Measurements from ENCODE around the gene WIPF1. TPM values are rescaled to one million over a fixed set of nuclear protein-coding genes. Genes with fewer than 3 reads are reported as not detected.

The WIPF1 gene
- total RNA-seq, 1 donor from 2014 or later: 293 TPM

- peak; percentile 40 for ATAC-seq (ENCODE audit: low read depth)
Measured at GRCh38 chr2:174633623-174633930, 36.0 kb upstream of the WIPF1 start.

GRCh38 chr2:174632841-174633622 is 35.4 kb upstream of the WIPF1 start:
- ATAC-seq (ENCODE audit: low read depth) (peak; percentile 11), DNase-seq (no peak)
- ChIA-PET CTCF (interaction anchor here (0.7 to 2.8 kb wide), 8 partner anchors 29 to 170 kb away, joined by 3 to 18 read pairs (median 6); partner anchors contain the start of gene WIPF1), POLR2A (interaction anchor here (0.7 to 4.2 kb wide), 18 partner anchors 8 to 1053 kb away, joined by 3 to 123 read pairs (median 8); partner anchors contain the start of gene WIPF1)
- TF ChIP-seq CTCF (IDR thresholded peaks at IDR 0.05): no peak
- intact Hi-C loops (cut with micrococcal nuclease): loop anchor here (2.0 kb wide), 1 partner anchor 32 kb away; no protein-coding TSS in a partner anchor
- H3K9me3 Mint-ChIP-seq: no peaks in the 10 kb centered on the region
- H3K36me3 Mint-ChIP-seq (ENCODE audit: low read depth): peaks cover 54% of the 10 kb centered on the region
- no peaks in the 10 kb centered on the region for H3K27me3 Mint-ChIP-seq
- peak overlapping the region; percentile 98 for H3K27ac Mint-ChIP-seq
- peaks cover 66% of the 10 kb centered on the region for H3K4me1 Mint-ChIP-seq
- H3K4me3 Mint-ChIP-seq: peak overlapping the region; percentile 95

More at GRCh38 chr2:174633623-174633930, 36.0 kb upstream of the WIPF1 start:
- intact Hi-C loops (cut with micrococcal nuclease): loop anchor here (2.0 kb wide), 1 partner anchor 33 kb away; no protein-coding TSS in a partner anchor
- Mint-ChIP-seq H3K27me3 (no peaks in the 10 kb centered on the region), H3K36me3 (ENCODE audit: low read depth) (peaks cover 49% of the 10 kb centered on the region), H3K4me1 (peaks cover 61% of the 10 kb centered on the region), H3K9me3 (no peaks in the 10 kb centered on the region), H3K4me3 (peak overlapping the region; percentile 95), H3K27ac (peak overlapping the region; percentile 98)
- no peak for TF ChIP-seq CTCF (IDR thresholded peaks at IDR 0.05)
- ChIA-PET POLR2A (interaction anchor here (0.7 to 4.2 kb wide), 19 partner anchors 8 to 147 kb away, joined by 3 to 123 read pairs (median 6); partner anchors contain the start of genes GPR155 and WIPF1), CTCF (interaction anchor here (0.8 to 2.8 kb wide), 12 partner anchors 15 to 171 kb away, joined by 3 to 18 read pairs (median 6); partner anchors contain the start of gene WIPF1)
- no peak for DNase-seq

- Mint-ChIP-seq H3K27ac (peak overlapping the region; percentile 98), H3K4me3 (peak overlapping the region; percentile 95), H3K27me3 (no peaks in the 10 kb centered on the region), H3K36me3 (ENCODE audit: low read depth) (peaks cover 69% of the 10 kb centered on the region), H3K4me1 (peaks cover 82% of the 10 kb centered on the region), H3K9me3 (no peaks in the 10 kb centered on the region)
- TF ChIP-seq CTCF (IDR thresholded peaks at IDR 0.05): no peak
- intact Hi-C loops (cut with micrococcal nuclease): loop anchor here (1.0 kb wide), 1 partner anchor 13 kb away; no protein-coding TSS in a partner anchor
- POLR2A ChIA-PET: interaction anchor here (0.8 to 2.0 kb wide), 2 partner anchors 22 to 29 kb away, joined by 3 to 8 read pairs; no protein-coding TSS in a partner anchor
- DNase-seq: no peak
- CTCF ChIA-PET: no interaction called here
- no peak for ATAC-seq (ENCODE audit: low read depth)
Measured at GRCh38 chr2:174631009-174631981, 33.7 kb upstream of the WIPF1 start.

GRCh38 chr2:174630107-174630506 is 32.5 kb upstream of the WIPF1 start:
- intact Hi-C loops (cut with micrococcal nuclease): no loop called here
- H3K27me3 Mint-ChIP-seq: no peaks in the 10 kb centered on the region
- H3K4me1 Mint-ChIP-seq: peaks cover 83% of the 10 kb centered on the region
- TF ChIP-seq CTCF (IDR thresholded peaks at IDR 0.05): no peak
- H3K36me3 Mint-ChIP-seq (ENCODE audit: low read depth): peaks cover 76% of the 10 kb centered on the region
- ATAC-seq (ENCODE audit: low read depth) (no peak), DNase-seq (no peak)
- ChIA-PET POLR2A (interaction anchor here (2.0 kb wide), 1 partner anchor 21 kb away, joined by 8 read pairs; no protein-coding TSS in a partner anchor), CTCF (no interaction called here)
- H3K9me3 Mint-ChIP-seq: no peaks in the 10 kb centered on the region
- no peak overlapping the region for H3K27ac Mint-ChIP-seq
- H3K4me3 Mint-ChIP-seq: no peak overlapping the region

All from activated B cell treated with CpG ODN at 0.5 μM for 24 hours (primary cell).